HS-5 (cell line): ENCODE results near the gene SLCO2B1.

Experiments used
- DNase-seq: peaks from one replicate; pipeline ENCODE4 v3.0.0-alpha.2; 2012; ENCODE audit warnings: low read depth

SLCO2B1 gene

GRCh38 chr11:75162954-75163353, 12.0 kb downstream of the SLCO2B1 start:
- no peak for DNase-seq

- DNase-seq = no peak
Measured at GRCh38 chr11:75163921-75164849, 13.3 kb downstream of the SLCO2B1 start.

DNA sequence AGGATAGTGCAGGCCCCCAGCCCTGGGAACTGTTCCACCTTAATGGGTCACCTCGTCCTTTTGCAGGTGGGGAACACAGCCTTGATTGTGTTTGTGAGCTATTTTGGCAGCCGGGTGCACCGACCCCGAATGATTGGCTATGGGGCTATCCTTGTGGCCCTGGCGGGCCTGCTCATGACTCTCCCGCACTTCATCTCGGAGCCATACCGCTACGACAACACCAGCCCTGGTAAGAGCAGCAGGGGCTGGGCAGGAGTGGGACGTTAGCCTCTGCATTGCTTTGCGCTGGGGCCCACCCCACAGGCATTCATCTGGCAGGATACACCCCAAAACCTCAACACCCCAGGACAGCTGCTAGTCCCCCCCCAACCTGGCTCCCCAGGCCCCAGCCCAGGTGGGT, 14.8 kb downstream of the SLCO2B1 start:
- no peak for DNase-seq

GRCh38 chr11:75166791-75167190, 15.9 kb downstream of the SLCO2B1 start:
- no peak for DNase-seq

GRCh38 chr11:75167617-75168016, 16.7 kb downstream of the SLCO2B1 start:
- no peak for DNase-seq

- DNase-seq = no peak
Measured at GRCh38 chr11:75169101-75169885, 18.4 kb downstream of the SLCO2B1 start.

- DNase-seq = no peak
Measured at GRCh38 chr11:75170516-75171201, 19.8 kb downstream of the SLCO2B1 start.

DNA sequence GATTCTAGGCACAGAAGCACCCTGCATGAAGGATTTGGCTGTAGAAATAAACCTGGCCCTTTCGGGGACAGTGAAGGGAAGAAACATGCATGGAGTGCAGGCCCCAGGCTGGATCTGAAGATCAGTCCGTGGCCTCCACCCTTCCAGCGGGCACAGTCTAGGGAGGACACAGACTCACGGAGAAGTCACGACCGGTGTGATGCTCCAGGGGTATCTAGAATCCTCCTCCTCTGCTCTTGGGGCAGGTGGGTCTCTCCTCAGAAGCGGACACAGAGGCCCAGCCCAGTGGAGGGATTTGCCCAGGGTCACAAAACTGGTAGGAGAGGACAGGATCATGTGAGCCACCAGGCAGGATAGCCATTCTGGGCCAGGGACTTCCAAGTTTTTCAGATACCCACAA, 22.4 kb downstream of the SLCO2B1 start:
- DNase-seq = no peak

DNA sequence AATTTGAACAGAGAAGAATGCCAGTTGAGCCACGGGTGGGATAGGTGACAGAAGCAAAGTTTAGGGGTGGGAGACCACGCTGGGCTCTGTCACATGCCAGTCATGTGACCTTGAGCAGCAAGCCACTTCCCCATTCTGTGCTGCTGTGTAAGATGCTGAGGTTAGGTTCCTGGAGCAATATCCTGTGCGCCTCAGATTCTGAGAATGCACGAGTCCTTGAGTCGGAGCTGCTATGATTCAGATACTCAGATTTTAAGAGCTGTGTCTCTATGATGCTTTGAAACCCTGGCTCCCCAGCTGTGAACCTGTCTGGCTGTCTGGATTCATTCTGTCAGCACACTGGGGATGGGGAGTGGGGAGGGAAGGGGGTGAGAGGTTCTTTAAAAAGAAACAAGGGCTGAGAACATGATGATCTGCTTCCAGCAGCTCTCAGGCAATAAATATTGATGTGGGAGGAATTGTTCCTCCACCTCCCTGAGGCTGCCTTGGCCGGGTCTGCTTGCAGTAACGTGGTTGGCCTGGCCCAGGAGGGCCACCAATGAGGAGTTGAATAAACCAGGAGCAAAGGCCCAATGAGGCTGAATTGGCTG, 24.0 kb downstream of the SLCO2B1 start:
- DNase-seq = peak; percentile 58

DNA sequence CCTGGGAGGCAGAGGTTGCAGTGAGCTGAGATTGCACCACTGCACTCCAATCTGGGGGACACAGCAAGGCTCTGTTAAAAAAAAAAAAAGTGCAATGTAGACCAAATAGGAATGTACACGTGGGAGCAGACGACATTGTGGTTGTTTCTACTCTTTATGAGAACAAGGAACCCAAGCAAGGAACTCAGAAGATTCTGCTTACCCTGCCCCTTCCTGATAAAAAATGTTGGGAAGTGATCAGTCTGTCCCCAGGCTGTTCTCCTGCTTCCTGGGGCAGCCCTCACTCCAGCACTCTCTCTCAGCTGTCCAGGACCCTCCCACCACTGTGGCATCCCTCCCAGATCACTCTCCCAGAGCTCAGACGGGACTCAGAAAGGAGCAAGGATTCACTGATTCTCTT, 31.8 kb downstream of the SLCO2B1 start:
- no peak for DNase-seq

GRCh38 chr11:75184051-75184450, 33.1 kb downstream of the SLCO2B1 start:
- DNase-seq = no peak

DNA sequence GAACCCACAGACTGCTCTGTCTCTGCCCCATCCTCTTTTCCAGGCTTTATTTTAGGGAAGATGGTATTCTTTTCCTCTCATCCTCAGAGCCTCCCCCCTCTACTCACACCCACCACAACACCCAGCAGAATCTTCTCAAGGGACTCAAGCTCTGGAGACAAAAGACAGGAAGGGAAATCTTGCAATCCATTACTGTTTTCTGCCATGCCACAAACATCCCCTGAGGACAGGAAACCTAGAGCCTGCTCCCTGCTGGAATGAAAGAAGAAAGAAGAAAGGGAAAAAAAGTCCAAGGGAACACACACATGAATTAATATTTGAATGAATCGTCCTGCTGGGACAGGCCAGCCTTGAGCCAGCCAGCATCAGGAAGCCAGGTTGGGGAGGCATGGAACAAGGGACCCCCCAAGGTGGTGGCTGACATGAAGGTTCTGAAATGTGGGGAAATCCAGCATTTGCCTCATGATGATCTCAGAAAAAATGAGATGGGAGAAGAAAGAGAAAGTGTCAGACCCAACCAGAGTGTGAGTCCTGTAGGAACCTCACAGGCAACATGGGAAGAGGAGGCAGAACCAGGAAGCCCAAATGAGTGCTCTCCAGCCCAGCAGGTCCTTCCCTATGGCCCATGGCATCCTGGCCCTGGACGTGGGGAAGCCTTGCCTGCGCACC, 34.0 kb downstream of the SLCO2B1 start:
- no peak for DNase-seq

DNA sequence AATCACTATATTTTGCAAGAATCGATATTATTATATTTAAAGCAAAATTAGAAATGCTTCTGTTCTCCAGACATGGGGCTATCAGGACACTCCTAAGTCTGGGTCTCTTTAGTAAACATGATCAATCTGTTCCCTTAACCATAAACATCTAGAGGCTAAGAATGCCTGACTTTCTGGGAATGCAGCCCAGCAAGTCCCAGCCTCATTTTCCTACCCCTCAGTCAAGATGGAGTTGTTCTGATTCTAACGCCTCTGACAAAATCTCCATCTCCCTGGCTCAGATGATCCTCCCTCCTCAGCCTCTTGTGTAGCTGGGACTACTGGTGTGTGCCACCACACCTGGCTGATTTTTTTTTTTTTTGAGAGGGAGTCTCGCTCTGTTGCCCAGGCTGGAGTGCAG, 35.0 kb downstream of the SLCO2B1 start:
- DNase-seq = no peak

GRCh38 chr11:75186999-75187398, 36.1 kb downstream of the SLCO2B1 start:
- DNase-seq = no peak

DNA sequence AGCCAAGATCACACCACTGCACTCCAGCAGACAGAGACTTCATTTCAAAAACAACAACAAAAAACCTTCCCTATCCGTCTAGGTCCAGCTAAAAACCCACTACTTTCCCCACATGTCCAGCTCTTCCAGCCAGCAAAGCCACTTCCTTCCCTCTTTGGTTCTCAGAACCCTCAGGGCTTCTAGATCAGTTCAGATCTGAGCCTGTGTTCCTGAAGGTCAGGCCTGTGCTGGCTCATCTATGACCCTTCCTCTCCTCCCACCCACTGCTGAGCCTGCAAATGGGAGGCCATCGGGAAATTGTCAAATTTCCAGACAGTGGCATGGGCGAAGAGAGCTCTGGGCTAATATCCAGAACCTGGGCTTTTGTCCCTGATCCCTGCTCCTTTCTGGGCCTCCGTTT, 37.8 kb downstream of the SLCO2B1 start:
- no peak for DNase-seq

DNA sequence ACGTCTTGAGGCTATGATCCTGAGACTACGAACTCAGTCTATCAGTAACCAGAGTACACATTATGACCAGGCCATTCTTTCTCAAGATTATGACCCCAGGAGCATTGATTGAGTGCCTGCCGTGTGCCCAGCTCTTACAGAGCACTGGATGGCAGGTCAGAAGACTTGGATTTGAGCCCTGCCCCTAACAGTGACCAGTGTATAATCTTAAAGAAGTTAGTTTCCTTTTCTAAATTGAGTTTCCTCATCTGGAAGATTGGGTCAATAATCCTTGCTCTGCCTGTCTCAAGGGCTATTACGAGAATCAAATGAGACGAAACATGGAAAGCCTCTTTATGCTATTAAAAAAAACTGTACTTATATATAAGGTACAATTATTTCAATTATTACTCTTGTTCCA, 38.2 kb downstream of the SLCO2B1 start:
- DNase-seq = no peak

DNA sequence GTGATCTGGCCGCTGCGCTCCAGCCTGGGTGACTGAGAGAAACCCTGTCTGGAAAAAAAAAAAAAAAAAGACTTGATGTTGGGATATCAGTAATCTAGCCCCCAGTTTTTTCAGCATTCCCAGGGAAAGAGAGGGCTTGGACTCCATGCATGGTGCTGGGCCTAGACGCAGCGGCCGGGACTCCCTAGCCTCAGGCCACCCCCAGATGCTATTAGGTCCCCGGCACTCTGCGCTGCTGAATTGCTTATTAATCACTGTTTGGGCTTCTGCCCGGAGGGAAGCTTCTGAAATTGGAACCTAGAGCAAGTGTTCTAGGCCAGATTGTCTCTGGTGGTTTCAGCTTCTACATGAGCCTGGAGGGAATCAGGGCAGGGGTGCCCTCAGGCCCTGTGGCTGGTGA, 39.0 kb downstream of the SLCO2B1 start:
- no peak for DNase-seq

GRCh38 chr11:75190652-75191329, 39.9 kb downstream of the SLCO2B1 start:
- DNase-seq = no peak

GRCh38 chr11:75191330-75191717, 40.4 kb downstream of the SLCO2B1 start:
- no peak for DNase-seq

- no peak for DNase-seq
Measured at GRCh38 chr11:75193271-75193670, 42.4 kb downstream of the SLCO2B1 start.

DNA sequence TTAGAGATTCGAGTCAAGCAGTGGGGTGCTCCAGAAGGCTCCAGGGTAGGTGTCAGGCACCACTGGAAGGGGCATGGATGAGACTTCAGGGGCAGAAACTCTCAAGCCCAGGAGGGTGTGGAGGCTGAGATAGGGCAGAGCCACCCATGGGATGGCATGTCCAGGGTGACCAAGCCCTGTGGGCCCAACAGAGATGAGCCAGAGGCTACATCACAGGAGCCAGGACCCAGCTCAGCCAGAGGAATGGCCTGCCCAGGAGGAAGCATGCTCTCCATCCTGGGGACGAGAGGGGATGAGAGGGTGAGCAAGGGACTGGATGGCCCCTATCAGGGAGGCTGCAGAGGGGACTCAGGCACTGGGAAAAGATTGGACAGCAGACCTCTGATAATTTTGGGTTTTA, 42.8 kb downstream of the SLCO2B1 start:
- DNase-seq = no peak
